Stimulated activated CD4-positive, alpha-beta T cell treated with anti-CD3 and anti-CD28 coated beads, Interleukin-4, amount 100 ng/mL, for 1 hour (primary cell): ENCODE results near the gene ZSWIM5.
"Not testable (repeated sequence)": the region's sequence is repeated elsewhere in the genome, so short reads cannot be mapped to it uniquely, and the experiment has no call there.

Source experiments
- DNase-seq: peaks from one replicate; pipeline ENCODE4 v3.0.0-alpha.2; 2020

ZSWIM5 gene

GRCh38 chr1:45136984-45137383 lies 69.4 kb downstream of the ZSWIM5 start:
- DNase-seq, result no peak

- no peak for DNase-seq
Observed at GRCh38 chr1:45135316-45135715, 71.1 kb downstream of the ZSWIM5 start.

GRCh38 chr1:45134461-45134873 lies 71.9 kb downstream of the ZSWIM5 start:
- no peak for DNase-seq

- not testable (repeated sequence) for DNase-seq
Observed at GRCh38 chr1:45132719-45133118, 73.7 kb downstream of the ZSWIM5 start.

GRCh38 chr1:45123358-45123757 lies 83.0 kb downstream of the ZSWIM5 start:
- no peak for DNase-seq

- DNase-seq, result no peak
Observed at GRCh38 chr1:45122724-45123123, 83.7 kb downstream of the ZSWIM5 start.

- DNase-seq, result no peak
Observed at GRCh38 chr1:45117766-45118165, 88.6 kb downstream of the ZSWIM5 start.

- DNase-seq, result no peak
Observed at GRCh38 chr1:45116820-45117219, 89.6 kb downstream of the ZSWIM5 start.

- no peak for DNase-seq
Observed at GRCh38 chr1:45116340-45116739, 90.1 kb downstream of the ZSWIM5 start.

GRCh38 chr1:45115198-45115597 lies 91.2 kb downstream of the ZSWIM5 start:
- not testable (repeated sequence) for DNase-seq

GRCh38 chr1:45112661-45113060 lies 93.7 kb downstream of the ZSWIM5 start:
- no peak for DNase-seq

- no peak for DNase-seq
Observed at GRCh38 chr1:45111239-45111638, 95.2 kb downstream of the ZSWIM5 start.

- DNase-seq, result no peak
Observed at GRCh38 chr1:45107782-45108181, 98.6 kb downstream of the ZSWIM5 start.

GRCh38 chr1:45106864-45107263 lies 99.5 kb downstream of the ZSWIM5 start:
- DNase-seq, result not testable (repeated sequence)

- not testable (repeated sequence) for DNase-seq
Observed at GRCh38 chr1:45106156-45106545, 100.3 kb downstream of the ZSWIM5 start.

- DNase-seq, result not testable (repeated sequence)
Observed at GRCh38 chr1:45105486-45106155, 100.8 kb downstream of the ZSWIM5 start.

GRCh38 chr1:45103534-45103933 lies 102.9 kb downstream of the ZSWIM5 start:
- no peak for DNase-seq

GRCh38 chr1:45101947-45102346 lies 104.5 kb downstream of the ZSWIM5 start:
- DNase-seq, result no peak

GRCh38 chr1:45101528-45101927 lies 104.9 kb downstream of the ZSWIM5 start:
- DNase-seq, result not testable (repeated sequence)

- no peak for DNase-seq
Observed at GRCh38 chr1:45097944-45098343, 108.5 kb downstream of the ZSWIM5 start.

GRCh38 chr1:45097079-45097478 lies 109.3 kb downstream of the ZSWIM5 start:
- no peak for DNase-seq

GRCh38 chr1:45095450-45095849 lies 111.0 kb downstream of the ZSWIM5 start:
- no peak for DNase-seq

GRCh38 chr1:45094371-45094770 lies 112.0 kb downstream of the ZSWIM5 start:
- not testable (repeated sequence) for DNase-seq

- DNase-seq, result no peak
Observed at GRCh38 chr1:45093334-45093733, 113.1 kb downstream of the ZSWIM5 start.

GRCh38 chr1:45089711-45090110 lies 116.7 kb downstream of the ZSWIM5 start:
- no peak for DNase-seq
